GM12865 (cell line): ENCODE data around the gene THEM4.

Experiments
- DNase-seq: peaks from one replicate; pipeline ENCODE4 v3.0.0; 2010; ENCODE audit warnings: low read depth
- H3K4me3 ChIP-seq: 2 replicates; pipeline ENCODE4 v1.5.1; 2011; ENCODE audit warnings: mild to moderate bottlenecking, low read depth, low read length, control low read depth
- CTCF ChIP-seq: IDR thresholded peaks from 2 replicates; pipeline ENCODE4 v1.5.1; 2011; ENCODE audit warnings: low read length, control low read depth, low read depth, inconsistent platforms; ENCODE audit not compliant: insufficient read depth; ENCODE audit errors: missing control alignments

The THEM4 gene

GRCh38 chr1:151839457-151840403 lies 69.6 kb downstream of the THEM4 start, which contains the start of gene C2CD4D:
TSS of gene C2CD4D (minus strand) at chr1:151839820. CDS start at chr1:151838989, 831 bp downstream.
- TF ChIP-seq CTCF, result no peak
- H3K4me3 ChIP-seq, result peak within 1 kb of the TSS; percentile 59
- DNase-seq, result peak; percentile 61

DNA sequence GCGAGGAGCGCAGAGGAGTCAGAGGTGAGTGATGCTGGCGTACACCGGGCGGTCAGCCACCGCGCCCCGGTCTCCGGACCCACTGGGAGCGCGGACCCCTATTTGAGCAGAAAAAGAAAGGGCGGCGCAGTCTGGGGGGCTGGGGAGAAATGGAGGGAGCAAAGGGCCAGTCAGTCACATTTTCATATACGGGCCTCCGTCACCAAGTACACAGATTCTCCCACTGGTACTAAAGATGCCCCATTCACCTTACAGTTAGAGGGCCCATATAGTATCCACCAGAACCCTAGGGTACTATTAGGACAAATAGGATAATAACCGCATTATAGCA lies 70.3 kb downstream of the THEM4 start:
- no peak for DNase-seq
- peak overlapping the region; percentile 59 for H3K4me3 ChIP-seq
- TF ChIP-seq CTCF, result no peak

GRCh38 chr1:151838222-151839081 lies 70.9 kb downstream of the THEM4 start:
- peak; percentile 26 for DNase-seq
- peak overlapping the region; percentile 59 for H3K4me3 ChIP-seq
- no peak for TF ChIP-seq CTCF

DNA sequence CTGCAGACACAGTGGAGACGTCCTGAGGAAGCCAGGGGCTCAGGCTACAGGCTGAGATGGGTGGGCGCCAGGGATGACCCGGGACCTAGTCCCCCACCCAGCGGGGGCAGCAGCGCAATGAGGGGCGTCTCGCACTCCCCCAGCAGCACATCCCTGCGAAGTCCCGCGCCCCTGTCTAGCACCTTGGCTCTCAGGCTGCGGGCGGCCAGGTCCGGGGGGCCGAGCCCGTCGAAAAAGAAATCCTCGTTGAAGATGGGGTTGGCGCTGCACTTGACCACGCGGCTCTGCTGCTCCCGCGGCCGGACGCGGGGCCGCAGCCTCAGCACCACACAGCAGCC lies 71.5 kb downstream of the THEM4 start:
- peak; percentile 32 for DNase-seq
- no peak overlapping the region; the same call in 1 of the 2 replicates for H3K4me3 ChIP-seq
- TF ChIP-seq CTCF, result no peak

DNA sequence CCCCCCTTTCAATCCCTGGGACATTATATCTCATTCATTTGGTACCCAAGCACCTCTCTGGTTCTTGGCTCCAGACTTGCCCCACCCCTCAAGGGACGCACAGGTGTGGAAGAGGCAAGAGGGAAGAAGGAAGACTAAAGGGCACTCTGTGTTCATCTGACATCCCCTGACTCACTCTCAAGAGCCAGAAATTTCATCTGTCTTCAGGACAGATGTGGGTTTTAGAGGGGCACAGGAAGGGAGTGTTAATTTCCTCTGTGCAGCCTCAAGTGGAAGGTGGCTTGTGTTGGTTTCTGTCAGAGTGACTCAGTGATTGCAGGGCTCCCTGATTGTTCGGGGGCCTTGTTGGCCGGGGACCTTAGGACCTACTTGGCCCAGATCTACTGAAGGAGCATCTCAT lies 72.1 kb downstream of the THEM4 start:
- no peak for DNase-seq
- TF ChIP-seq CTCF, result no peak
- no peak overlapping the region for H3K4me3 ChIP-seq

GRCh38 chr1:151835596-151835995 lies 73.7 kb downstream of the THEM4 start:
- no peak overlapping the region for H3K4me3 ChIP-seq
- TF ChIP-seq CTCF, result no peak
- DNase-seq, result no peak
